Loucy (cell line): Measurements from ENCODE around the gene PAX1.

Experiments
- H2AFZ ChIP-seq: fragments of 200-600 bp; sonication (generic); 2 replicates; pipeline ENCODE4 v1.6.0; 2016; ENCODE audit warnings: antibody characterized with exemption, mild to moderate bottlenecking, low read length, moderate library complexity
- H3F3A ChIP-seq: fragments of 200-600 bp; 2 replicates; pipeline ENCODE4 v1.6.0; 2016; ENCODE audit warnings: antibody characterized with exemption, low read depth, mild to moderate bottlenecking
- H3K27me3 ChIP-seq: fragments of 200-600 bp; sonication (generic); 2 replicates; pipeline ENCODE4 v1.6.1; 2014; ENCODE audit warnings: low read length, mild to moderate bottlenecking; ENCODE audit not compliant: insufficient read depth, poor library complexity, severe bottlenecking
- H3K36me3 ChIP-seq: fragments of 200-600 bp; sonication (generic); 2 replicates; pipeline ENCODE4 v1.6.1; 2016; ENCODE audit warnings: low read length; ENCODE audit not compliant: insufficient read depth
- H3K4me1 ChIP-seq: fragments of 200-600 bp; sonication (generic); 2 replicates; pipeline ENCODE4 v1.5.1; 2014; ENCODE audit warnings: low read length, mild to moderate bottlenecking; ENCODE audit not compliant: insufficient read depth, poor library complexity, severe bottlenecking
- H3K4me2 ChIP-seq: fragments of 200-600 bp; sonication (generic); 2 replicates; pipeline ENCODE4 v1.6.0; 2014; ENCODE audit warnings: antibody characterized with exemption, low read length, low read depth, mild to moderate bottlenecking; ENCODE audit not compliant: poor library complexity, severe bottlenecking
- H3K4me3 ChIP-seq: fragments of 200-600 bp; sonication (generic); 2 replicates; pipeline ENCODE4 v1.5.1; 2014; ENCODE audit warnings: low read length, mild to moderate bottlenecking, mixed read lengths; ENCODE audit not compliant: poor library complexity, severe bottlenecking
- H3K79me2 ChIP-seq: fragments of 200-600 bp; sonication (generic); 2 replicates; pipeline ENCODE4 v1.6.1; 2014; ENCODE audit warnings: low read length; ENCODE audit not compliant: insufficient read depth
- H3K9ac ChIP-seq: fragments of 200-600 bp; sonication (generic); 2 replicates; pipeline ENCODE4 v1.6.0; 2014; ENCODE audit warnings: mild to moderate bottlenecking, low read depth, low read length, moderate library complexity; ENCODE audit not compliant: poor library complexity, severe bottlenecking
- H3K9me2 ChIP-seq: fragments of 200-600 bp; sonication (generic); replicated peaks from 2 replicates; pipeline ENCODE4 v1.6.1; 2016; ENCODE audit warnings: low read depth, low read length, mixed read lengths
- H3K9me3 ChIP-seq: fragments of 200-600 bp; sonication (generic); 2 replicates; pipeline ENCODE4 v1.6.1; 2014; ENCODE audit warnings: mild to moderate bottlenecking, antibody characterized with exemption, low read length, low read depth; ENCODE audit not compliant: insufficient read depth
- H4K20me1 ChIP-seq: fragments of 200-600 bp; sonication (generic); 2 replicates; pipeline ENCODE4 v1.6.0; 2014; ENCODE audit warnings: antibody characterized with exemption, low read length, mild to moderate bottlenecking; ENCODE audit not compliant: insufficient read depth, poor library complexity, severe bottlenecking
- EZH2phosphoT487 ChIP-seq: fragments of 200-600 bp; IDR thresholded peaks from 2 replicates; pipeline ENCODE4 v1.6.1; 2018; ENCODE audit warnings: antibody characterized with exemption, mild to moderate bottlenecking, moderate library complexity, borderline replicate concordance
- TF ChIP-seq, protein P1 (sequence below): fragments of 200-600 bp; sonication (generic); conservative IDR thresholded peaks from 2 replicates; pipeline ENCODE4 v1.5.1; 2014; ENCODE audit warnings: mild to moderate bottlenecking, antibody characterized with exemption, low read length

PAX1 gene

DNA sequence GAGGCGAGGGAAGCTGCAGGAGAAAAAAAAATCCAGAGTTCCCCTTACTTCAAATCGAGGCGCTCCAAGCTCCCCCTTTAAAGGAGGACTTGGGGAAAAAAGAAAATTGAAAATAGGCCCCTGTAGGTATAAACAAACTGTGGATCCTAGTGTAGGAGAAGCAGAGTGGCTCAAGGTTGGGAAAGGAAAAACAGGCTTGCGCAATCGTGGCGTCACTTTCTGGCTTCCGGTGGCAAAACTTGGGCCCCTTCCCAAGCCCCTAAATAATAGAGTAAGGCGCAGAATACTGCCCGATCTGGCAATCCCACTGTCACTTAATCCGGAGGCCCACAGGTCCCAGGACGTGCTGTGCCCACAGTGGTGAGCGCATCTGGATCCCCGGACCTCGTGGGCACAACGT, 8.0 kb downstream of the PAX1 start:
- H3K4me1 ChIP-seq: no peaks in the 10 kb centered on the region
- no peaks in the 10 kb centered on the region for H3K79me2 ChIP-seq
- no peak overlapping the region for H3K4me2 ChIP-seq
- no peak overlapping the region for H3K9ac ChIP-seq
- H4K20me1 ChIP-seq: no peaks in the 10 kb centered on the region
- TF ChIP-seq, protein P1, sequence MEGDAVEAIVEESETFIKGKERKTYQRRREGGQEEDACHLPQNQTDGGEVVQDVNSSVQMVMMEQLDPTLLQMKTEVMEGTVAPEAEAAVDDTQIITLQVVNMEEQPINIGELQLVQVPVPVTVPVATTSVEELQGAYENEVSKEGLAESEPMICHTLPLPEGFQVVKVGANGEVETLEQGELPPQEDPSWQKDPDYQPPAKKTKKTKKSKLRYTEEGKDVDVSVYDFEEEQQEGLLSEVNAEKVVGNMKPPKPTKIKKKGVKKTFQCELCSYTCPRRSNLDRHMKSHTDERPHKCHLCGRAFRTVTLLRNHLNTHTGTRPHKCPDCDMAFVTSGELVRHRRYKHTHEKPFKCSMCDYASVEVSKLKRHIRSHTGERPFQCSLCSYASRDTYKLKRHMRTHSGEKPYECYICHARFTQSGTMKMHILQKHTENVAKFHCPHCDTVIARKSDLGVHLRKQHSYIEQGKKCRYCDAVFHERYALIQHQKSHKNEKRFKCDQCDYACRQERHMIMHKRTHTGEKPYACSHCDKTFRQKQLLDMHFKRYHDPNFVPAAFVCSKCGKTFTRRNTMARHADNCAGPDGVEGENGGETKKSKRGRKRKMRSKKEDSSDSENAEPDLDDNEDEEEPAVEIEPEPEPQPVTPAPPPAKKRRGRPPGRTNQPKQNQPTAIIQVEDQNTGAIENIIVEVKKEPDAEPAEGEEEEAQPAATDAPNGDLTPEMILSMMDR: no peak
- no peak for TF ChIP-seq EZH2phosphoT487
- no peaks in the 10 kb centered on the region for H3K36me3 ChIP-seq
- no peak overlapping the region for H2AFZ ChIP-seq
- H3K9me3 ChIP-seq: no peaks in the 10 kb centered on the region
- H3K4me3 ChIP-seq: no peak overlapping the region
- H3K9me2 ChIP-seq: no peaks in the 10 kb centered on the region
- no peaks in the 10 kb centered on the region for H3F3A ChIP-seq
- no peaks in the 10 kb centered on the region for H3K27me3 ChIP-seq

DNA sequence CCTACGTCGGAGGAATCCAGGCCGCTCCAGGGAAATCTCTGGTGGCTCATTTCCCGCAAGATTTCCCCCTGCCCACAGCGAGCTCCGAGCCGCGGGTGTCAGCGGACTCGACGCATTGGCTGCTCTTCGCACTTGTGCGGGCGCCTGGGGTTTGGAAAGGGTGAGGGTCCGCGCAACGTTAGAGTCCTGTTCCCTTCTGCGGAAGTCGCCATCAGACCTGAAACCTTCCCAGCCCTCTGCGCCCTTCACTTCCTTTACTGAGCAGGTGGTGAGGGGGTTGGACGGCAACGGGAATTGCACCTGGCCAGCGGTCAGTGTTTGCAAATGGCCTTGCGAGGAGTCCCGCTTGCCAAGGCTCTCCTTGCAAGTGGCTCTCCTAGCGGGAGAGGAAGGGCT, 8.4 kb downstream of the PAX1 start:
- Histone ChIP-seq H3K4me2 (no peak overlapping the region), H3K36me3 (no peaks in the 10 kb centered on the region), H3K27me3 (no peaks in the 10 kb centered on the region), H3F3A (no peaks in the 10 kb centered on the region), H4K20me1 (no peaks in the 10 kb centered on the region), H3K9me2 (no peaks in the 10 kb centered on the region), H2AFZ (no peak overlapping the region), H3K79me2 (no peaks in the 10 kb centered on the region), H3K9me3 (no peaks in the 10 kb centered on the region), H3K4me1 (no peaks in the 10 kb centered on the region), H3K9ac (no peak overlapping the region), H3K4me3 (no peak overlapping the region)
- TF ChIP-seq EZH2phosphoT487: no peak
- TF ChIP-seq, protein P1: no peak

DNA sequence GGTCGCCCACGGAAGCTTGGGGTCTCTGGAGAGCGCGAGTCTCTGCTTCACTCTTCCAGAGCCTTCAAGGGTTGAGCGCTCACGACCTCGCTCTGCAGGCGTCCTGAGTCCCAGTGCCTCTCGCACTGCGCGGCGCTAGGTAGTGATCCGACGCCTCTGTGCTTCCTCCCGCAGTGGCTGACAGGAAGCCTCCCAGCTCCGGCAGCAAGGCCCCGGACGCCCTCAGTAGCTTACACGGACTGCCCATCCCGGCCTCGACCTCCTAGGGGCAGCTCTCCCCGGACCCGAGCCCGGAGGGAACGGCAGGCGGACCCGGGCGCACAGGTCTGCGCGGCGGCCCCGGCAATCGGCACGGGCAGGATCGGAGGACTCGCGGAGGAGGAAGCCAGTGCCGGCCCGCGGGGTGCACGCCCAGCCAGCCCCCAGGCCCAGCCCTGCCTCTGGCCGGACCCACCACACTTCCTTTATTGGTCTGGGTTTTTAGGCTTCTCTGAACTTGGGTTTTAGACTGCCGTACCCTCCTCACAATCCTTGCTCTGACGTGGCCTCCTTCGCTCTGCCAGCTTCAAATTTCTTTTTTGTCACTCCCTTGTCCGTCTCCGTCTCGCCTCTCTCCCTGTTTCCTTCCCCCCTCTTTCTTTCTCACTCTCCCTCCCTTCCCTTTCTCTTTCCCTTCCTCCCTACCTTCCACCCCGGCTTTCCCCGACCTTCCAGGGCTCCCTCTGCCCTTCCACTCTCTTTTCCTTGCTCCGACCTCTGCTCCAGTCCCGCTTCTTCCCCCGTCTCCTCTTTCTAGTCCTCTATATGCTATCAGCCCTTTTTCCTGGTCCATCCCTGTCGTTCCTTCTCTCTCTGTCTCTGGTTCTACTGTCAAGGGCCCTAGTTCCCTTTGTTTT, 9.1 kb downstream of the PAX1 start:
- no peaks in the 10 kb centered on the region for H3K79me2 ChIP-seq
- H3F3A ChIP-seq: 0 out of 2 replicates have a peak, but pooled peaks cover 5% of the 10 kb centered on the region
- peaks cover 5% of the 10 kb centered on the region for H3K4me1 ChIP-seq
- H3K36me3 ChIP-seq: no peaks in the 10 kb centered on the region
- H3K4me3 ChIP-seq: no peak overlapping the region
- no peak overlapping the region for H2AFZ ChIP-seq
- TF ChIP-seq, protein P1: no peak
- TF ChIP-seq EZH2phosphoT487: no peak
- H4K20me1 ChIP-seq: no peaks in the 10 kb centered on the region
- H3K27me3 ChIP-seq: no peaks in the 10 kb centered on the region
- no peak overlapping the region for H3K9ac ChIP-seq
- H3K9me2 ChIP-seq: no peaks in the 10 kb centered on the region
- H3K9me3 ChIP-seq: no peaks in the 10 kb centered on the region
- H3K4me2 ChIP-seq: no peak overlapping the region
